Activated T-cell treated with anti-CD3 and anti-CD28 coated beads, Interleukin-2, amount 50 U/mL, for 1 hour (primary cell): ENCODE data around the gene FIGNL2.
"Not testable (repeated sequence)": the region's sequence is repeated elsewhere in the genome, so short reads cannot be mapped to it uniquely, and the experiment has no call there.

ENCODE experiments used
- DNase-seq: peaks from one replicate; pipeline ENCODE4 v3.0.0-alpha.2; 2020

The FIGNL2 gene

GRCh38 chr12:51833448-51834227 lies 14.9 kb downstream of the FIGNL2 start:
- DNase-seq = no peak

DNA sequence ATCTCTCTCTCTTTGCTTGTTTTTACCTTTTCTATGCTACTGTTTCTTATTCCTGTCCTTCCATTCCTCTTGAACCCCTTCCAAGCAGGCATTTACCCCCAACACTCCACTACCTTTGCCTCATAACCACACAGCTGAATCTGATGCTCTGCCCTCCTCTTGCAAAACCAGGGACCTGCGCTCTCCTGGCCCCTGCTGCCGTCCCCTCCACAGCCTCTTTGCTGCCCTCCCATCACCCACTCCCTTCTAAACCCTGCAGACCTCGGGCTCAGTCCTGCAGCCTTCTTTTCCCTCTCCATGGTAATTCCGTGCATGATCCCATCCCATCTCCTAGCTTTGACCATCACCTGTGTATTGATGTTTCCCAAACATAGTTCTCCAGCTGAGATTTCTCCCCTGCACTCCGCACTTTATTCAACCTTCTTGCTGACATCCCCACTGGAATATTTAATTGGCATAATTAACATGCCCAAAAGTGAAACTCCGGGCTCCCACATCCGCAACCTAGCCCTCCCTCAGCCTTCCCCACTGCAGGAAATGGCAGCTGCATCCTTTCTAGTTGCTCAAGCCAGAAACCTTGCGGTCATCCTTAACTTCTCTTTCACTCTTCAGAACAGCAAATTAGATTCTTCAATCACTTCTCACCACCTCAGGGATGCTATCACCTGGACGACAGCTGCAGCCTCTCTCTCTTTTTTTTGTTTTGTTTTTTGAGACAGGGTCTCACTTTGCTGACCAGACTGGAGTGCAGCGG lies 16.0 kb downstream of the FIGNL2 start:
- DNase-seq = no peak

- not testable (repeated sequence) for DNase-seq
Measured at GRCh38 chr12:51831817-51832216, 16.7 kb downstream of the FIGNL2 start.

DNA sequence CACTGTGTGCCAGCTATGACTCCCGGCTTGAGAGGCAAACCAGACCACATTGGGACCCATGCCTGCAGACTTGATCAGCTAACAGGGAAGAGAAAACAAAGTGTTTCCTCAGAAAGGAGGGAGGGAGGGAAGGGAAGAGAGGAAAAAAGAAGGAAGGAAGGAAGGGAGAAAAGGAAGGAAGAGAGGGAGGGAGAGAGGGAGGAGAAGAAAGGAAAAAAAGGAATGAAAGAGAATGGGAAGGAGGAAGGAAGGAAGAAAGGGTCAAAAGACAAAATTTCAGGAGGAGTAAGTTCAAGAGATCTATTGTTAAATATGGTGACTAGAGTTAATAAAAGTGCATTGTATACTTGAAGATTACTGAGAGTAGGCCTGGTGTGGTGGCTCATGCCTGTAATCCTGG lies 18.9 kb downstream of the FIGNL2 start:
- no peak for DNase-seq

DNA sequence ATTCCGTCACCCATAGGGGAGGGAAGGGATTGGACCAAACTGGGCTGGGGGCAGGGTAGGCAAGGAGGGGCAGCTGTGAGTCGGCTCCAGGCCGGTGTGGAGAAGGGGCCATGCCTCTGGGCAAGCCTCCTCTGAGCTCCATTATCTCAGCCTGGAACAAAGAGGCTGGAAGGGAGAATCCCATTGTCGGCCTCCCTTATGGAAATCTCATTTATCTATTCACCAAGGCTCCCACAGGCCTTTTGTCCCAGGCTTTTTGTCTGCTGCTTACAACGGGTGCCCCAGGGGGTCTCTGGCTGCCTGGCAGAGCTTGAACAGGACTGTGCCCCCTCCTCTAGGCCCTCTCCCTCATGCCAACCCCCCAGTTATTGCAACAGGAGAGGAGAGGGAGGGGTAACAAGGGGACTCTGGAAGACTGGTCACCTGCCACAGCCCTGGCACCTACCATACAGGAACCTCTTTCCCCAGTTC lies 19.5 kb downstream of the FIGNL2 start:
- DNase-seq = no peak

DNA sequence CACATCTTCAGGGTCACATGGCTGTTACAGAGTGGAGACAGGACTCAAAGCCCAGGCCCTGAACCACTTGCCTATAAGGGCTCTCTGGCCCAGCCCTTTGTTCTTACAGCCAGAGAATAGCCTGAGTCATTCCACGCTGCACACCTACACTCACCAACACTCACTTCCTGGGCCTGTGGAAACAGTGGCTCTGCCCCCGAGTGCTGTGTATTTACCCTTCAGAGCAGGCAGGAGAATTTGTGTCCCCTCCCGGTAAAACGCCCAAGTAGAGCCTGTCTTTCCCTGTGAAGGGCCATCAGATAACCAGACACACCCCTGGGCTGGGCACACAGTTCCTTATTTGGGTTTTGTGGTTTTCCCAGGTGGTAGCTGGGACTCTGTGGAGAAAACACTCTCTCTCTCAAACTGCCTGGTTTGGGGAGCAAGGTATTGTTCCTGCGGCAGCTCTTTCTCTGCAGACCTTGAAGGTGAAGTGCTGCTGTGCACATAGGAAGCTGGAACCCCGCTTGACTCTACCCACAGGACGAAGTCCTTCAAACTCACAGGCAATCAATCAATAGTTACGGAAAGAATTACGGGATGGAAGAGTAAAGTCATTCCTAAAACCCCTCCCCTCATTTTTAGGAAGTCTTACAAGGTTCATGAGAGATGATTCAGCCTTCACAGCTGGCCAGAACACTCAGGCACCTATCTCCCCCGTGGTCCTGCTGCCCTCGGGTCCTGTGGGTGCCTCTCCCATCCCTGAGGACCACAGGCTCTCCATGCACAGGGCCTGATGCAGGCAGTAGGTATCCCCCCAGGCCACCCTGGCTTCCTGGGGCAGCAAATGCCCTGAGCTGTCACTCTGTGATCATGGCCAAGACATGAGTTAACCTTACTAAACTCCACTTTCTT lies 20.3 kb downstream of the FIGNL2 start:
- no peak for DNase-seq

DNA sequence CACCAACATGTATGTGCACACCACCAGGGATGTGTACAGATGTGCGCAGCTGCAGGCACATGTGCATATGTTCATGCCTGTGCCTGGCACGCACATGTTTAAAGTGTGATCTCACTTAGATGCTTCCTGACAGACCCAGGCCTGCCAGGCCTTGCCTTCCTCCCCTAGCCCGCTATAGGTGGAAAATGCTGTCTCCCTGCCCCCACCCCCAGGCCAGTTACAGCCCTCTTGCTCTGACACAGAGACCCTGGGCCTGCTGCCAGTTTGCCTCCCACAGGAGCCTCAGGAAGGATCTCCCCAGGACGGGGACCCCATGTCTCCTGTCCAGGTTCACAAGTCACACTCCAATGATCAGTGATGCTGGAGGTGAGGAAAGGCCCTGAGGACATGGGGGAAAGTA lies 21.6 kb downstream of the FIGNL2 start:
- DNase-seq = no peak

- DNase-seq = no peak
Measured at GRCh38 chr12:51825216-51825615, 23.3 kb downstream of the FIGNL2 start.

- DNase-seq = no peak
Measured at GRCh38 chr12:51823875-51824565, 24.5 kb downstream of the FIGNL2 start.

GRCh38 chr12:51822956-51823355 lies 25.6 kb downstream of the FIGNL2 start:
- no peak for DNase-seq

DNA sequence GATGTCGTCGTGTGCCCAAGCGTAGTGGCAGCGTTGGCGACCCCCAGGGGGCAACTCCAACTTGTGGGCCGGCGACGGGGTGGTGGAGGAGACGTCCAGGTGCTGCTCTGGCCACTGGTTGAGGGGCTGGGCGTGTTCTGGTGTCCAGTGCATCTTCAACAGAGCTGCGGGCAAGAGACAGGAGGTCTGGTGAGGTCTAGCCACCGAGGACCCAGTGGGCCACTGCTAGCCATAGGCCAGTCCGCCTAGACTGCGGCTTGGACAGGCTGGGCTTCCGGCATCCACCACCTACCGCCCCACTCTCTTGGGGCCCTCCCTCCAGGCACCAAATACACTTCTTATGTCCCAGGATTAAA lies 26.3 kb downstream of the FIGNL2 start:
- no peak for DNase-seq

GRCh38 chr12:51821440-51822260 lies 26.9 kb downstream of the FIGNL2 start:
- DNase-seq = no peak

GRCh38 chr12:51820526-51821439 lies 27.7 kb downstream of the FIGNL2 start:
- DNase-seq = peak; percentile 87

DNA sequence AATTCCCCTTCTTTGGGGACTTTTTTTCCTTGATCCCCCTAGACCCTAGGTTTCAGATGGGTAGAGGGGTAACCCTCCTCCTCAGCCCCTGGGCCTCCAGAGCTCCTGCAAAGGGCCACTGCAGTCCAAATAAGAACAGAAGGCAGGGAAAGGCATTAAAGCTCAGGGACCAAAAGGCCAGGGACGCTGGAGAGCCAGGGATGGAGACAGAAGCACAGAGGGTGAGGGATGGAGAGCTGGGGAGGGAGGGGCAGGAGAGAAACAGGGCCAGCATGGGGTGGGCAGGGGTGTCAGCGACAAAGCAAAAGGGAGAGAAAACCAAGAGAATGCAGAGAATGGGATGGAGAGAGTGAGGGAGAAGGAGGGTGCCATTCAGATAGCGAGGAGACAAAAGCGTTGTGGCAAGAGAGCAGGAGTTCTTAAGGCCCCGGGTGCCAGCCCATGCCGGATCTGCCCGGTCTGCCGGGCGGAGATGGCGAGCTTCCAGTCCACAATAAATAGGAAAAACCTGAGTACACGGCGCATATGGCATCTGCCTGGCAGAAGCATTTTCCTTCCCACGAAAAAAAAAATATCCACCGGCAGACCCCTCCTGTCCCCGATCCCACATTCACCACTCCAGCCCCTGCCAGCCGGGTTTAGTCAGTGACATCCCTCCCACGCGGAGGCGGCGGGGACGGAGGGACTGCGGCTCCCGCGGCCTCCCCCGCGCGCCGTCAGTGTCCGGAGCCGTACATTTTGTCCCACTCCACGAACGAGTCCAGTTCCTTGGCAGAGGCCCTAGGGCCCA lies 28.6 kb downstream of the FIGNL2 start:
- DNase-seq = no peak

GRCh38 chr12:51818566-51819300 lies 29.8 kb downstream of the FIGNL2 start:
- no peak for DNase-seq

DNA sequence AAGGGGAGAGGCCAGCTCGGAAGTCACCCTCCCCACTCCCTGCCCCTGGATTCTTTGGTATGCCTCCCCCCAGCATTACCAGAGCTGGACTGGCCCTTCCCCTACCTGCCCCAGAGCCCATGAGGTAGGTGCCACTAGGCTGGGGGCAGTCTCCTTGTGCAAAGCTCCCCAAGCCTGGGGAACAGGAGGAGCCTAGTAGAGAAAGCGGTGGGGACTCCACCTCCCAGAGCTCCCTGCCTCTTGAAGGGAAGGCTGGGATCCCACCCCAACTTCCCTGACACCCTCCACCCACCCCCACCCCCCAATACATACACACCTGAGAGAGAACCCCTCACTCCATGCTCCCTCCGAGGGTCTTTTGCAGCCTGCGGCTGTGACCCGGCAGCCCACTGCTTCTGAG lies 30.4 kb downstream of the FIGNL2 start:
- DNase-seq = no peak

GRCh38 chr12:51817027-51817953 lies 31.2 kb downstream of the FIGNL2 start:
- DNase-seq = no peak

- no peak for DNase-seq
Measured at GRCh38 chr12:51815571-51815970, 32.9 kb downstream of the FIGNL2 start.
